Fibroblast of skin of right biceps (primary cell): ENCODE data around the gene TOR1B.
A peak's percentile ranks its signal among the peaks of the same experiment; 100 is the strongest.
"Not testable (repeated sequence)": the region's sequence is repeated elsewhere in the genome, so short reads cannot be mapped to it uniquely, and the experiment has no call there.

Source experiments
- DNase-seq: peaks from one replicate; pipeline ENCODE4 v3.0.0-alpha.2; 2013

Gene TOR1B

DNA sequence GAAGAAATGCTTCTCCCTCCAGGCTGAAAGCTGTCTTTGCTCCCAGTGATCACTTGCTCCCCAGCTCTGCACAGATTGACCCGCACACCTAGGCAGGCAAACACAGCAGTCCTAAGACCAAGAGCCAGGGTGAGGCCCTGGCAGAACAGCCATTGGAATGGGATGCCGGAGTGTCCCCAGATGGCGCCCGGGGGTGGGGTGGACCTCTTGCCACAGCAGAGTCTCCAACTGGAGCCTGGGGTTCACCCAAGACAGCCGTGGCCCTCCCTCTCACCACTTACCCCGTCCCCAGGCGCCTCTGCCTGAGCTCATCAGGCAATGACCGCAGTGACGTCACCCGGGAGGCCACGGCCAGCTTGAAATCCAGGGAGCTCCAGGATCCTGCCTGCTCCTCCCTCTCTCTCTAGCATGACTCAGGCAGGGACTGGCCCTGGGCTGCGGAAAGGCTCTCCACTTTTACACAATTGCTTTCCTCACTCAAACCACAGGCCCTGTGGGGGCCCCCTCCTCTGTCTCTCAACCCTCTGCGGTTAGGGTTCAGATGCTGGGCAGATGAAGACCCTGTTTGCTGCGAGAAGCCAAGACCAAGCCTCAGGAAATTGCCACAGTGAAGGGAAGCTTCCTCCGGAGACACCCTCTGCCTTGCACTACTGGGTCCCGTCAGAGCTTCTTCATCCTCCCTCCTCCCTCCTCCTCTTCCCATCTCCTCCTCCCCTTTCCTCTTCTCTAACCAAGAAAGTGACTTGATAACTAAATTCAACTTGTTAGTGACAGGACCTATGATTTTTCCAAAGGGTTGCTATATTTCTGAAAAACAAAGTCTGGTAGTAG lies 25.8 kb upstream of the TOR1B start:
- DNase-seq, result peak; percentile 100

GRCh38 chr9:129777769-129778130 lies 25.2 kb upstream of the TOR1B start:
- no peak for DNase-seq

DNA sequence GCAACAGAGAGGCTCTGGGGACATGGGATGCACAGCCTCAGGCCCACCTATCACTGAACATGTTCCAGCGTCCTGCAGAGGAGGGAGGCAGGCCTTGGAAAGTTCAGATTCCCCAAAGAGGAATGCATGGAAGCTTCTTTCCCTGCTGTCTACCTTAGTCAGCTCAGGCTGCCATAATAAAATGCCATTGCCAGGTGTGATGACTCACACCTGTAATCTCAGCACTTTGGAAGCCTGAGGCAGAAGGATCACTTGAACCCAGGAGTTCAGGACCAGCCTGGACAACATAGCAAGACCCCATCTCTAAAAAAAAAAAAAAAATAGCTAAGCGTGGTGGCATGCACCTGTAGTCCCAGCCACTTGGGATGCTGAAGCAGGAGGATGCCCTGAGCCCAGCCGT lies 24.5 kb upstream of the TOR1B start:
- DNase-seq, result no peak

- no peak for DNase-seq
Observed at GRCh38 chr9:129779560-129780190, 23.3 kb upstream of the TOR1B start.

DNA sequence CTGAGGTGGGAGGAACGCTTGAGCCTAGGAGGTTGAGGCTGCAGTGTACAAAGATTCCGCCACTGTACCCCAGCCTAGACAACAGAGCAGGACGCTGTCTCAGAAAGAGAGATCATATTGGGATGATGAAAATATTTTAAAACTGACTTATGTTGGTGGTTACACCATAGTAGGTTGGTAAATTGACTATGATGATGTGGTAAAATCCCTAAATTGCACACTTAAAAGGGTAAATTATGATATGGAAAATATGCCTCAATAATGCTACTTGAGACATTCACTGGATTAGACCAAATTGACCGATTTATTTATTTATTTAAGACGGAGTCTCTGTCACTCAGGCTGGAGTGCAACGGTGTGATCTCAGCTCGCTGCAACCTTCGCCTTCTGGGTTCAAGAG lies 21.9 kb upstream of the TOR1B start:
- DNase-seq, result no peak

- DNase-seq, result peak; percentile 67
Observed at GRCh38 chr9:129781981-129782380, 21.0 kb upstream of the TOR1B start.

- DNase-seq, result peak; percentile 74
Observed at GRCh38 chr9:129783516-129784361, 19.2 kb upstream of the TOR1B start.

DNA sequence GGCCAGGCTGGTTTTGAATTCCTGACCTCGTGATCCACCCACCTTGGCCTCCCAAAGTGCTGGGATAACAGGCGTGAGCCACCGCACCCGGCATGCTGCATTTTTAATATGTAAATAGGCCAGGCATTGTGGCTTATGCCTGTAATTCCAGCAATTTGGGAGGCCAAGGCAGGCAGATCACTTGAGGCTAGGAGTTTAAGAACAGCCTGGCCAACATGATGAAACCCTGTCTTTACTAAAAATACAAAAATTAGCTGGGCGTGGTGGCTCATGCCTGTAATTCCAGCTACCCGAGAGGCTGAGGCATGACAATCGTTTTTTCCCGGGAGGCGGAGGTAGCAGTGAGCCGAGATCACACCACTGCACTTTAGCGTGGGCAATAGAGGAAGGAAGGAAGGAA lies 18.0 kb upstream of the TOR1B start:
- DNase-seq, result not testable (repeated sequence)

GRCh38 chr9:129785866-129786265 lies 17.1 kb upstream of the TOR1B start:
- no peak for DNase-seq

- DNase-seq, result no peak
Observed at GRCh38 chr9:129786481-129786880, 16.5 kb upstream of the TOR1B start.

GRCh38 chr9:129794549-129794948 lies 8.4 kb upstream of the TOR1B start:
- no peak for DNase-seq

DNA sequence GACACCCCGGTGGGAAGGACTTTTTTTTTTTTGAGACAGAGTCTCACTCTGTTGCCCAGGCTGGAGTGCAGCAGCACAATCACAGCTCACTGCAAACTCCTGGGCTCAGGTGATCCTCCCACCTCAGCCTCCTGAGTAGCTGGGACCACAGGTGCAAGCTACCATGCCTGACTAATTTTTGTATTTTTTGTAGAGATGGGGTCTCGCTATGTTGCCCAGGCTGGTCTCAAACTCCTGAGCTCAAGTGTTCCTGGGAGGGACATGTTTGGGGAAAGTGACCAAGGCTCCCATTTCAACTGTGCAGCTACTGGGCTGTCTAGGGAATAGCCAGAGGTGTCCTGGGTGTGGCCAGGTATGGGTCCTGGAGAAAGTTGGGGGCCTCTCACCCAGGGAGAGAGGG lies 7.0 kb upstream of the TOR1B start:
- DNase-seq, result not testable (repeated sequence)

DNA sequence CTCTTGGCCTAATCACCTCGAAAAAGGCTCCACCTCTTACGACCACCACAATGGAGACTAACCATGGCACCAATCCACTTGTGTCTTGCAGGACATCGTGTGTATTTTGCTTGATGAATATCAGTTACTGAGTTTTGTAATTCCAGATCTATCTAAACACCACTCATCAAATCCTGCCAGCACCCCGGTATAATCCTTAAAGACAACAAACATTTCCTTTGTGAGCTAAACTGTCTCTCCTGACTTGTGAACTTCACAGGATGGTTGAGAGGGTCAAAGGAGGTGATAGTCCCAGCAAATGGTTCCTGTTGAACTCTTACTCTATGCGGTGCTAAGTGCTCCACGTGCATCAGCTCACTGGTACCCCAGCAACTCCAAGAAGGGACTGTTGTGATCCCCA lies 4.0 kb upstream of the TOR1B start:
- DNase-seq, result no peak

DNA sequence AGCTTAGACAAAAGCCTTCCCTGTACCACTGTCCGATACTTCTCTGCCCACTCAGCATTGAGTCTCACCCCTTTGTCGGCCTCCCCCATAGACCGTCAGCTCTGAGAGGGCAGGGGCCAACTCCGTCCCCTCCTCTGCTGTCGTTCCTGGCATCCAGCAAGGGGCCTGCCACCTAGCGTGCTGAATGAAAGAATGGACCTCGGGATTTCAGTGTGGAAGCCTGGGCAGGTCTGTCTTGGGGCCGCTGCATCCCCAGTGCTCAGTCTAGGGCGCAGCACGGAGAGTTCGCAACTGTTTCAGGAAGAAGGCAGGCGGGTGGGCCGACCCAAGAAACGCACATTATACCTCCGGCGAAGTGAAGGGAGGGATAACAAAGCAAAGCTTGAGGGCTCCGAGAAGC lies 1.5 kb upstream of the TOR1B start:
- no peak for DNase-seq

DNA sequence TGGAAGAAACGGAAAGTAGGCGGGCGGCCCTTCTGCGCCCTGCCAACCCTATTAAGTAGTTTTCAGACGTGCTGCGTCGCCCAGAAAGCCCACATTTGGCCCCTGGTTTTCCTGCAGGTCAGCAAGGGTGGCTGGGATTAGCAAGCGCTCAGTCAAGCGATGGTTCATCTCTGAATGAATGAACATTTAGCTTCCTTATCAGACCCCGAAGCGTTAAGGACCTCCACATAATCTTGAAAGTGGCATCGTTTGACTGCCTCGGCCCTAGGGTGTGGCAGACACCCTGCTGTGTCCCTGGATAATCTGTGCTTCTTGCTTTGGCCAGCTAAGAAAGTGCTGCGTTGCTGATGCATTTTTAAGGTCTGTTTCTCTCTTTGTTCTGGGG lies 684 bp downstream of the TOR1B start:
- DNase-seq, result no peak

DNA sequence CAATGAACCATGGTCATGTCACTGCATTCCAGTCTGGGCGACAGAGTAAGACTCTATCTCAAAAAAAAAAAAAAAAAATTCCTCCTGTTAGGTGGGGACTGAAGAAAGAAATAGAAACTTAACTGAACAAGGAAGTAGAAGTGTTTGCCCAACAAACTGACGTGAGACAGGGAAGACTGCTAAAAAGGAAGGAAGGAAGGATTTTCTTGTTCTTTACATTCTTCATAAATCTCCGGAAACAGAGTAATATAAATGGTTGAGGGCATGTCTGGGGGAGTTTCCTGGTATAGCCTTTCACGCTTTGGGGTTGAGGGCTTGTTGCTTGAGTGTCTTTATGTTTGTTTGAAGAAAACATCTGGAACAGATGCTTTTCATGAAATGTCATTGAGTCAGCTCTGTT lies 3.1 kb downstream of the TOR1B start:
- DNase-seq, result no peak

- DNase-seq, result no peak
Observed at GRCh38 chr9:129809346-129809745, 6.4 kb downstream of the TOR1B start.

DNA sequence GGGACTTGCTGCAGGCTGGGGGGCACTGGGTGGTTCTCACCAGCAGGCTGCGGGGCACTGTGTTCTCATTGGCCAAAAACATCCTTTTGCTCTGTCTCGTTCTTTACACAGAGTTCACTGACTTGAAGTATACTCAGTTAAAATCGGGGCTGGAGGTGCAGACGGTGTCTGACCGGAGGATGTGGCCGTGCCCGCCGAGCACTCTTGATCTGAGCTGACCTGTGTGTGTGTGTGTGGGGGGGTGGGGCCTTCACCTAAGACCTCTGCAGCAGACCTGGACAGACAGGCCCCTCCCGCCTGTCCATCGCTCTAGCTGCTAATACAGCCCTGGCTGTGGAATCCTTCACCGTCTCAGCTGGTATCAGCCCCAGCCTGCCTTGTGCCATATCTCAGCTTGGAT lies 7.1 kb downstream of the TOR1B start:
- no peak for DNase-seq

DNA sequence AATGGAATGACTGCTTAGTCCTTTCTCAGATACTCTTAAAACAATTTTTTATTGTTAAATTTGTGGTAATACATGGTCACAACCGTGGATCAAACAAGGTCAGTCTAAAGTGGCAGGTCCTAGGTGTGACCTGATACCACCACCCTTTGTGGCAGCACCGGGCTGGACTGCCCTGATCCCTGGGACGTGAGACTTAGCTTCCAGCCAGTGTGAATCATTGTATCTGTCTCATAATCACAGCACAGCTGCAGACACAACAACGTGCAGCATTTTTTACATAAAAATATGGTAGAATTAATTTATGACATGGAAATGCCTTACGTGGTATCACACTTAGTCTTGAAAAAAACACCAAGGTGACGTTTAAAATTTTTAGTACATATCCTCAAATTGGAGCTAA lies 7.8 kb downstream of the TOR1B start:
- no peak for DNase-seq

- DNase-seq, result no peak
Observed at GRCh38 chr9:129811967-129812363, 9.0 kb downstream of the TOR1B start.

DNA sequence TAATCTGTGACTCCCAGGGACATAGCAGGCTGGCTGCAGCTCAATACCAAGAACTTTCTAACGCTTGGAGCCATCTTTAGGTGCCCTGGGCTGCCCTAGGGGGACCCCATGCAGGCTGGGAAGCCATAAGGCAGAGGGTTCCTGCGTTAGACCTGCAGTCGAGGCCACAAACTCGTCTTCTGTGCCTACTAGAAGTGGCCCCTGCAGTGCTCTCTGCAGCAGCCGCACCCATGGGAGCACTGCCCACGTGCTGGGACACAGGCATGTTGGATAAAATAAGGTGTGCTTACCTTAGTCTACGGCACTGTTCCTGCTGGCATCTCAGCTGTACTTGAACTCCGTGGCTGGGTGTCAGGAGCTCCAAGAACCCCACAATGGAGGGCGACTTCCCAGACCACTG lies 9.4 kb downstream of the TOR1B start:
- DNase-seq, result no peak

DNA sequence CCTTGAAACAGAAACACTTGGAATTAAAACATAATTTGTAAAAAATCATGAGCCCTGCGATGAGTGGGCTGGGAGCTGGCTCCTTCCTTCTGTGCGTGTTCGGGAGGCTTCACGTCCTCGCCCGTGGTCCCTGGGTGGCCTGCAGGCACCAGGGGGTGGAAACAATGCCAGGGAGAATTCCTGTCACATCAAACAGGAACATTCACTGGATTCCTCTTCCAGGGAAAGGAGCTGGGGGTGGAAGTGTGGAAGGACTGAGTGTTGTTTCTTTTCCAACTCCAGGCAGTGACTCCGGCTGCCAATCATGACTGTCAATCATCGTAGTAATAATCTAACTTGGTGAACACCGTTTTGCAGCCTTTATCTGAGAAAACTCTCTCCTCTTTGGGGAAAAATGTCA lies 10.7 kb downstream of the TOR1B start:
- no peak for DNase-seq

DNA sequence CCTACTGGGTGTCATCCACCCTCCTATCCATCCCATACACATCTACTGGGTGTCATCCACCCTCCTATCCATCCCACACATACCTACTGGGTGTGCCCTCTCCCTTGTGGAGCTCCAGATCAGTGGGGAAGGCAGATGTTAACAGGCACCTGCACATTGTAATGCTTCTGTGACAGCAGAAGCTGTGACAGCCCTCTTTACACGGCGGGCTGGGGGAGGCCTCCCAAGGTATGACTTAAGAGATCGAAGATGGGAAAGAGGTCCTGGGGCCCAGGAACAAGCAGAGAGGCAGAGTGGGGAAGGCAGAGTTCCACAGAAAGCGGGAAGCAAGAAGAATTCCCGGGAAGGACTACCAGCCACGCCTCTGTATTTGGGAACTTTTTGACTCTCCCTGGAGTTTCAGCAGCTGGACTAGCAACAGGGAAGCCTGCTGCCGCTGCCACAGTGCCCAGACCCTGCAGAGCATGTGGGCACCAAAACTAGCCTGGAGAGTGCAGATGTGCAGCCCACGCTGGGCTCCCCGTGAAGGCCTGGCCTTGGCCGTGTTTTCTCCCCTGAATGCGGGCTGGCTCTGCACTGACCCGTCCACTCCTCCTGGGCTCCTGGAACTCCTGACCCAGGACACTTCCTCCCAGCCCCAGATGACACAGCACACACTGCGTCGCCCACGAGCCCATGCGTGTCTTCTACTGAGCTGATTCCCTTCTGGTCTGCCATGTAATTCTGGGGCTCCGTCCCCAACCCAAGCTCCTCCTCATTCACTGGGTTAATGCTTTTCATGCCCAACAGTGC lies 11.6 kb downstream of the TOR1B start:
- DNase-seq, result no peak
